ENCODE results near the gene SLC19A1.
A peak's percentile ranks its signal among the peaks of the same experiment; 100 is the strongest.

SLC19A1 gene

GRCh38 chr21:45478115-45478801 is 64.0 kb downstream of the SLC19A1 start:
- DNase-seq (ENCODE audit: low spot score): peak; percentile 79

- no peak for DNase-seq (ENCODE audit: low spot score)
These were observed 64.8 kb downstream of the SLC19A1 start for GRCh38 chr21:45477176-45478114.

- DNase-seq (ENCODE audit: low spot score): no peak
These were observed 65.7 kb downstream of the SLC19A1 start for GRCh38 chr21:45476582-45476981.

- DNase-seq (ENCODE audit: low spot score): no peak
These were observed 66.3 kb downstream of the SLC19A1 start for GRCh38 chr21:45475797-45476570.

- DNase-seq (ENCODE audit: low spot score): no peak
These were observed 67.1 kb downstream of the SLC19A1 start for GRCh38 chr21:45475004-45475685.

GRCh38 chr21:45474323-45474950 is 67.8 kb downstream of the SLC19A1 start:
- no peak for DNase-seq (ENCODE audit: low spot score)

GRCh38 chr21:45473496-45474322 is 68.5 kb downstream of the SLC19A1 start:
- no peak for DNase-seq (ENCODE audit: low spot score)

- DNase-seq (ENCODE audit: low spot score): no peak
These were observed 69.5 kb downstream of the SLC19A1 start for GRCh38 chr21:45472445-45473365.

GRCh38 chr21:45471525-45472221 is 70.6 kb downstream of the SLC19A1 start:
- DNase-seq (ENCODE audit: low spot score): no peak

- DNase-seq (ENCODE audit: low spot score): peak; percentile 8
These were observed 71.3 kb downstream of the SLC19A1 start for GRCh38 chr21:45470773-45471524.

- DNase-seq (ENCODE audit: low spot score): no peak
These were observed 72.1 kb downstream of the SLC19A1 start for GRCh38 chr21:45470087-45470515.

- no peak for DNase-seq (ENCODE audit: low spot score)
These were observed 72.8 kb downstream of the SLC19A1 start for GRCh38 chr21:45469273-45470086.

- no peak for DNase-seq (ENCODE audit: low spot score)
These were observed 73.3 kb downstream of the SLC19A1 start for GRCh38 chr21:45468971-45469272.

GRCh38 chr21:45468051-45468970 is 73.9 kb downstream of the SLC19A1 start:
- no peak for DNase-seq (ENCODE audit: low spot score)

- DNase-seq (ENCODE audit: low spot score): no peak
These were observed 74.9 kb downstream of the SLC19A1 start for GRCh38 chr21:45467221-45467779.
